ENCODE results near the gene PLXDC2.

DNA sequence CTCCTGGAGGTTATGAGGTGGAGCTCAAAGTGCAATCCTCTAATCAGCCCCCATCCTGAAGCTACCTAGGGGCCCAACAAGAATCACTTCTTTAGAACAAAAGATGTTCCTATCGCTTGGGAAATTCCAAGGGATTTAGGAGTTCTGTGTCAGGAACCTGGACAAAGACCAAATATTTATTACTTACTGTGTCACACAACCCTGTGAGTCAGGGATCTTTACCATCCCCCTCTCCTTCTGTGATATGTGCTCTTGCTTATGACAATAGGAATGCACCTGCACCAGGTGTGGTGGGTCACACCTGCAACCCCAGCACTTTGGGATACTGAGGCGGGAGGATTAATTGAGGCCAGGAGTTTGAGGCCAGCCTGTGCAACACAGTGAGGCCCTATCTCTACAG is 485.8 kb downstream of the PLXDC2 start:
- no peak for TF ChIP-seq POLR2A (IDR thresholded peaks at IDR 0.05; ENCODE audit: low read length)
- no peak for TF ChIP-seq GATA1 (IDR thresholded peaks at IDR 0.05; ENCODE audit: low read depth, low read length)

Data from erythroblast (primary cell).